Muscle layer of duodenum (tissue), 2 donors: ENCODE results near the gene TNFRSF25.

Source experiments
- H3K27ac ChIP-seq: one replicate; pipeline ENCODE4 v1.7.0; 2013; ENCODE audit warnings: mild to moderate bottlenecking, low read length
- H3K27me3 ChIP-seq: one replicate; pipeline ENCODE4 v1.7.0; 2013; ENCODE audit warnings: low read depth, mild to moderate bottlenecking, control low read depth, low read length
- H3K36me3 ChIP-seq, 2 donors: one replicate each; pipeline ENCODE4 v1.7.0; 2013; ENCODE audit warnings: low read length in 2 of 2, control low read depth in 1 of 2, mild to moderate bottlenecking in 1 of 2; ENCODE audit not compliant: insufficient read depth in 2 of 2, control insufficient read depth in 1 of 2
- H3K4me1 ChIP-seq, 2 donors: one replicate each; pipeline ENCODE4 v1.7.0; 2013; ENCODE audit warnings: low read length in 2 of 2, mild to moderate bottlenecking in 2 of 2, control low read depth in 1 of 2, moderate library complexity in 1 of 2; ENCODE audit not compliant: insufficient read depth in 2 of 2, control insufficient read depth in 1 of 2
- H3K4me3 ChIP-seq, 2 donors: one replicate each; pipeline ENCODE4 v1.7.0; 2013; ENCODE audit warnings: low read length in 2 of 2, low read depth in 1 of 2, mild to moderate bottlenecking in 1 of 2
- H3K9me3 ChIP-seq, 2 donors: one replicate each; pipeline ENCODE4 v1.7.0; 2013; ENCODE audit warnings: low read length in 2 of 2, control low read depth in 1 of 2, mild to moderate bottlenecking in 1 of 2; ENCODE audit not compliant: control insufficient read depth in 1 of 2
- donor health status: healthy.

The TNFRSF25 gene

DNA sequence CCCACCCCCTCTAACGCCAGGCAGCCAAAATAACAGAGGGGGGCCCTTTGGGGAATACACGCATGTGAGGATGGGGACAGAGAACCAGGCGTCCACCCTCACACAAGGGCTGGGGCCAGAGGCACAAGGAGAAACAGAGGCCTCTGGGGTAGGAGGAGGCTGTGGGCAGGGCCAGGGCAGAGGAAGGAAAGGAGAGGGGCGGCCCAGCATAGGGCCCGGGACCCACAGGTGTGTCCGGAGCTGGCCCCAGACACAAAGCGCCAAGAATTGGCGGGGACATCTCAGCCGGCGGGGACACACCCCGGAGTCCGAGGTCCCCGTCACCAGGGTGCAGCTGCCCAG, 18.8 kb upstream of the TNFRSF25 start:
- Histone ChIP-seq H3K9me3 (no peaks in the 10 kb centered on the region), H3K4me1 (peaks cover 0 to 21% of the 10 kb centered on the region in 2 donors), H3K27ac (no peak overlapping the region), H3K27me3 (peaks cover 13% of the 10 kb centered on the region), H3K36me3 (no peaks in the 10 kb centered on the region), H3K4me3 (peak overlapping the region in 1 of 2 donors; percentile 45)

DNA sequence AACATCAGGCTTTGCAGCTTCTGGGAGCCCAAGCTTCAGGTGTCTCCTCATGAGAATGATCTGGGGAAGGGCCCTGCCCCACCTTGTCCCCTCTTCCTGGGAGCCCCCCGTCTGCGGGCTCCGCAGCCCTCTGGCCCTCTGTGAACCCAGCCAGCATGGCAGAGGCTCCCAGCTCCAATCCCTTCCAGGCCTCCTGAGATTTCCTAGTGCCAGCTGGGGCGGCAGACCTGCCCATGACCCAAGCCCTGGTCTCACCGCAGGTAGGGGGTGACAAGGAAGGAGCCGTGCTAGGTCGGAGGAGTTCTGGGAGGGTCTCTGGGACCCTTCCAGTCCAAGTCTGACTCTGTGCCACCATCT, 17.8 kb upstream of the TNFRSF25 start:
- Histone ChIP-seq H3K36me3 (no peaks in the 10 kb centered on the region), H3K4me1 (peaks cover 0 to 19% of the 10 kb centered on the region in 2 donors), H3K27ac (no peak overlapping the region)

DNA sequence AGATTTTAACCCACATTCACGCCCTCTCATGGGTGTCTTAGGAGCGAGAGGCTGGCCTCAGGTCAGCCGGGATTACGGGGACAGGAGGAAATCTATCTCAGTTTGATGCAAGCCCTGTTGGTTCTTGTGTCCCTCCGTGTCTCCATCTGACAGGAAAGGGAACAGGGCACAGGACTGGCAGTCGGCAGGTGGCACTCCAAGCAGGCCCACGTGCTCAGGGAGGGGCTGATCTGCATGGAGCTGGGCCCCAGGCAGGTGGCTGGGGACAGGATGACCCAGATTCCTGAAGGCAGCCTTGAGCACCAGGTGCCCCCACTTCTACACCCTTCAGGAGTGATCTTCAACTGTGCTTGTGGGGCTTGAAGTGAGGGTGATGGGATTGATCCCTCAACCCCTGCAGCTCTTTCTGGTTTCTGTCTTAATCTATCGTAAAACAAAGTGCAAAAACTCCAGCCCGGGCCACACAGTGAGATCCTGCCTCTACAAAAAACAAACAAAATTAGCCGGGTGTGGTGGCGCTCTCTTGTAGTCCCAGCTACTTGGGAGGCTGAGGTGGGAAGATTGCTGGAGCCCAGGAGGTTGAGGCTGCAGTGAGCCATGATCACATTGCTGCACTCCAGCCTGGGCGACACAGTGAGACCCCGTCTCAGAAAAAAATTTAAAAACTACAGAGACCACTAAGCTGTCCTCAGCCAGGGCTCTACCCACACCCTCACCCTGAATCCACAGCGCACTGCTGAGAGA, 17.2 kb upstream of the TNFRSF25 start:
- H3K27me3 ChIP-seq, result peaks cover 13% of the 10 kb centered on the region
- H3K27ac ChIP-seq, result no peak overlapping the region

More for the DNA sequence above, 17.8 kb upstream of the TNFRSF25 start:
- no peaks in the 10 kb centered on the region for H3K9me3 ChIP-seq
- peaks cover 13% of the 10 kb centered on the region for H3K27me3 ChIP-seq
- no peak overlapping the region for H3K4me3 ChIP-seq

DNA sequence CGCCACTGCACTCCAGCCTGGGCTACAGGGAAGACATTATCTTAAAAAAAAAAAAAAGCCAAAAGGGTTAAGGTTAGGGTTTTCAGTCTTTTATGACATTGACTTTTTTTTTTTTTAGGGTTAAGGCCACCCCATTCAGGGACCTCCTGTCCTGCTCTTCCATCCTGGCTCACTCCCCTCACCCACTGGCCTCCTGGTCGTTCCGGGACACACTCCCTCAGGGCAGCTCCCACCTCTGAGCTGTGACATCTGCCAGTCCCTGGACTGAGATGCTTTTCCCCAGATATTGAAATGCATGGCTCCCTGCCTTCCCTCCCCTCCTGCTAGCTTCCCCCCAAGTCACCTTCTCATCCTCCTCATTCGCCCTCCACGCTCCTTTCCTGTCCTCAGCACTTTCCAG, 15.8 kb upstream of the TNFRSF25 start:
- H3K27me3 ChIP-seq, result peaks cover 13% of the 10 kb centered on the region
- H3K27ac ChIP-seq, result no peak overlapping the region
- H3K9me3 ChIP-seq, result no peaks in the 10 kb centered on the region
- H3K4me3 ChIP-seq, result no peak overlapping the region
- no peaks in the 10 kb centered on the region for H3K36me3 ChIP-seq
- H3K4me1 ChIP-seq, result peaks cover 0 to 19% of the 10 kb centered on the region in 2 donors

More for the DNA sequence above, 17.2 kb upstream of the TNFRSF25 start:
- H3K9me3 ChIP-seq, result no peaks in the 10 kb centered on the region
- H3K36me3 ChIP-seq, result no peaks in the 10 kb centered on the region
- H3K4me1 ChIP-seq, result peaks cover 0 to 19% of the 10 kb centered on the region in 2 donors
- no peak overlapping the region for H3K4me3 ChIP-seq

DNA sequence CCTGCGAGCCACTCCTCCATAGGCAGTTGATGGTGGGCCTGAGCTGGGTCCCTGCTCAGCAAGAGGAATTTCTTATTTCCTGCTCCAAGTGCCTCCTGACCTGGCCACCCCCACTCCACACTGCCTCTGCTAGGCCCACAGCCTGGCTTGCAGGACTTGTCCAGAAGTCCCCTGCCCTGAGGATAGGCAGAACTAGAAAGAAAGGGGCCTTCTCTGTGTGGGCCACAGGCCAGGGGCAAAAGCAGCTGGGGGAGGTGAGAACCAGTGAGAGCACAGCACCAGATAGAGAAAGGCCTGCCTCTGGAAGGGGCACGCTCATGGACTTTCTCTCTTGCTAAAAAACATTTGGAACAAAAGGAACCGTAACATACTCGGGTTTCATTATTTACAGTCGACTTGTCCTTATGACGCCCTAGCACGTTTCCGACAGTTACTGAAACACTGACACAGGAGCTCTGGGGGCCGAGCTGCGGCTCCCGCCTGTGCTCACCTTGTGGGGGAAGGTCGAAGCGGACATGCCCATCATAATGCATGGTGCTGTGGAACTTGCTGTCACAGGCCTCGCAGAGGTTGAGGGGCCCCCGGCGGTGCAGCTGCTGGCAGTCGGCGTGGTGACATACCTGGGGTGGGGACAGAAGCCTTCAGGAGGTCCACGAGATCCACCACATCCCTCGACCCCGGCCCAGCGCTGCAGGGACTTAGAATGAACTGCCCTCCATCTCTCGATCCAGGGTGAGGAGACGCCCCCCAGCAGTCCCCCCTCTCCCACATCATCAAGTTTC, 11.3 kb upstream of the TNFRSF25 start:
- Histone ChIP-seq H3K27me3 (no peaks in the 10 kb centered on the region), H3K4me1 (no peaks in the 10 kb centered on the region), H3K9me3 (no peaks in the 10 kb centered on the region), H3K36me3 (peaks cover 0 to 12% of the 10 kb centered on the region in 2 donors), H3K4me3 (no peak overlapping the region), H3K27ac (no peak overlapping the region)

DNA sequence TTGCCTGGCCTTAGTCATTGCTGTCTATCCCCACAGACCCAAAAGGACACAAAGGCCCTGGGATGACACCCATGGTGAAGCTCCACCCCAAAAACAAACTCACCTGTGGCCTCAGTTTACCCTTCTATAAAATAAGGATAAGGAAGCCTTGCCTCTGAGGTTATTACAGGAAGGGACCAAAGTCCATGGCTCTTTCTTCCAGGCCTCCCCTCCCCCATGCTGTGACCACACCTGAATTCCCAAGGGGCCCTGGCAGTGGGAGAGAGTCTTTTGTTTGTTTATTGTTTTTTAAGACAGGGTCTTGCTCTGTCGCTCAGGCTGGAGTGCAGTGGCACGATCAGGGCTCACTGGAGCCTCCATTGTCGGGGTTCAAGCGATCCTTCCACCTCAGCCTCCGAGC, 10.5 kb upstream of the TNFRSF25 start:
- Histone ChIP-seq H3K9me3 (no peaks in the 10 kb centered on the region), H3K4me1 (no peaks in the 10 kb centered on the region), H3K27me3 (no peaks in the 10 kb centered on the region), H3K36me3 (peaks cover 0 to 15% of the 10 kb centered on the region in 2 donors), H3K27ac (no peak overlapping the region), H3K4me3 (no peak overlapping the region)

DNA sequence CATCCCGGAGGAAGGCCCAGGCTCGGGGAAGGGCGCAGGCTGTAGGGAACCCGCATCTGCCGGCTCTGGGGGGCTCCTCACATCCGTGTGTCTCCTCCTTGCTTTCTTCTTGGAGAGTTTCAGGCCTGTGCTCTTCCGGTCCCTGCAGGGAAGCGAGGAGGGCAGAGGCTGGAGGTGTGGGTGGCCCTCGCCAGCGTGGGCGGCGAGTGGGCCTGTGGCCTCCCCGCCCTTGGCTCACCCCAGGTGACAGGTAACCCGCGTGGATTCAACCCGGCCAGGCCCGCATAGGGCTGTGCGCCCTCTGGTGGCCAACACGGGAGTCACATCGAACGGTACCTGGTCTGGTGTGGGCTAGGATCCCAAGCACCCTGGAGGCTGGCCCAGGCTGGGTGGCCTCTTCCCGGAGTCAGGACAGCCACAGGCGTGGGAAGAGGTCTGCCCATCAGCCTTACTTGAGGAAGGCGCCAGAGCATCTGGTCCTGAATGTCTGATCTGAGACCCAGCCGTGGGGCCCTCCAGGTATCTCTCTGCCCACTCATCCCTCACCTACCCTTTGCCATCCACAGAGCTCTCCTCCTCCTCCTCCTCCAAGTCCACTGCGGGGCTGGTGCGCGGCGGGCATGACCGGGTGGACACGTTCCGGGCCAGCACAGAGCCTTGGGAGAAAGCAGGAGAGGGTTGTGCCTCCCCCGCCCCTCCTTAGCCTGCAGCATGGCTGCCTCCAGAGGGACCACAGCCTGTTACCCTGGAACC, 9.6 kb upstream of the TNFRSF25 start:
- Histone ChIP-seq H3K27me3 (no peaks in the 10 kb centered on the region), H3K4me1 (no peaks in the 10 kb centered on the region), H3K9me3 (no peaks in the 10 kb centered on the region), H3K4me3 (no peak overlapping the region), H3K27ac (no peak overlapping the region), H3K36me3 (peaks cover 0 to 20% of the 10 kb centered on the region in 2 donors)

DNA sequence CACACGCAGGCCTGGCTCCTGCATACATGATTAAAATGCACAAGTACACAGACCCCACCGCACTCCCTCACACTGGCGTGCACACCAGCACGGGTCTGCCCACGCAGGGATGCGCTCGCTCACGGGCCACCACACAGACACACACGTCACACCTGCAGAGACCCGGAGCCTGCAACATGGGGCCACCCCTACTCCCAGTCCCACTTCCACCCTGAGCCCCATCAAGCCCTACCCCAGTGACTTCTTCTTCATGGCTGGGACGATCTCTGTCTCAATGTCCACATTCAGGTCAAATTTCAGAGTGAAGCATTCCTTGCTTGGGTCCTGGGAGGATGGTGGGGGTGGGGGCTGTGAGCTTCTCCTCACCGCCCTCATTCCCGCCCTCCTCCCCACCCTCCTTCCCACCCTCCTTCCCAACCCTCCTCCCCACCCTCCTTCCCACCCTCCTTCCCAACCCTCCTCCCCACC, 8.9 kb upstream of the TNFRSF25 start:
- no peak overlapping the region for H3K4me3 ChIP-seq
- no peaks in the 10 kb centered on the region for H3K27me3 ChIP-seq
- H3K9me3 ChIP-seq, result no peaks in the 10 kb centered on the region
- H3K4me1 ChIP-seq, result no peaks in the 10 kb centered on the region
- H3K27ac ChIP-seq, result no peak overlapping the region
- H3K36me3 ChIP-seq, result peaks cover 0 to 27% of the 10 kb centered on the region in 2 donors

DNA sequence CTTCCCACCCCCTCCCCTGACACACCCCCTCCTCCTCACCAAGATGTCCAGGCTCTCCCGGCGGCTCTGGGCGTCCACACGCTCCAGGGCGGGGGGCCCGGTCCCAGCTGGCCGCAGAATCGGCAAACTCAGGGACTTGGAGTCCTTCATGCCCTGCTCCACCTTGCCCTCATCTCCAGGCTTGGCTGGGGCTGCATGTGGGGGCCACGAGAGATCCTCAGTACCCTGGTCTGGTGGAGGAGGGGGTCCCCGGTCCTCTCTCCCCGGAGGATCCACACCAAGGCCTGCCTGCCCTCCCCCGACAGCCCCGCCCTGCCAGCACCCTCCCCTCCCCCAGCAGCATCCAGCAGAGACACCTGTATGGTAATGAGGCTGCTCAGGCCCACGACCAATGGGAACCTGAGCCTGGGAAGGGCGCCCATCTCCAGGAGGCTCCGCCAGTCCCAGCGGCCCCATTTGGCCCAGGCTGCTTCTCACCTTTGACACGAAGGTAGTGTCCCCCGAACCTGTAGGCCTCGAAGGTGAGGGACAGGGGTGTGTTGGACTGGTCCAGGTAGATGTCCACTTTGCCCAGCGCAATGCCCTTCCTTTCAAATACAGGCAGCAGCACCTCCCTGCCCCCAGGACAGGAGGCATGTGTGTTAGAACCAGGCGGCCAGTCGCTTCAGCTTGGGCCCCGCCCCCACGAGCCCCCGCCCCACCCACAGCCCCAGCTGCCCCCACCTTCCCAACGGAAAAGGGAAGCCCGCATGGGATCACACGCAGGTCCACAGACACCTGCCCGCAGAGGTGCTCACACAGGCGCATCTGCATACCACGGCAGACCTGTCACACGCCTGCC, 8.2 kb upstream of the TNFRSF25 start:
- Histone ChIP-seq H3K4me3 (no peak overlapping the region), H3K27me3 (no peaks in the 10 kb centered on the region), H3K36me3 (peaks cover 0 to 28% of the 10 kb centered on the region in 2 donors), H3K4me1 (no peaks in the 10 kb centered on the region), H3K9me3 (no peaks in the 10 kb centered on the region), H3K27ac (no peak overlapping the region)

DNA sequence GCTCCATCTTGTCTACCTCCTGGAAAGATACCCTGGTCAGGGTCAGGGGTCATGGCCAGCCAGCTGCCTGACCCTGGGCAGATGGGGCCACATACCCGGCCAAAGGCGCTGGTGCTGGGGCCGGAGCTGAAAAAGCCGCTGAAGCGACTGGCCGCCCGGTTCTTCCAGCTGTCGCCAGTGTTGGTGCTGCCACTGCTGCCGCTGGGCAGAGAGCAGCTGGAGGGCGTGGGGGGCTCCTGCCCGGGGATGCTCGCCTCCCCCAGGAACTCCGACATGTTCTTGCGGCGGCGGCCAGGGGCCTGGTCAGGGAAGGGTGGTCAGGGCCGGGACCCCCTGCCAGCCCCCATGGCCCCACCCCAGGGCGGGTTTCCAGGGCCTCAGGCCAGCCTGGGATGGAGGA, 7.2 kb upstream of the TNFRSF25 start:
- Histone ChIP-seq H3K36me3 (peaks cover 0 to 34% of the 10 kb centered on the region in 2 donors), H3K4me1 (no peaks in the 10 kb centered on the region), H3K27me3 (no peaks in the 10 kb centered on the region), H3K27ac (no peak overlapping the region), H3K4me3 (no peak overlapping the region), H3K9me3 (no peaks in the 10 kb centered on the region)
